Measurements from ENCODE around the gene PNP. TPM values are rescaled to one million over a fixed set of nuclear protein-coding genes. Genes with fewer than 3 reads are reported as not detected.

PNP gene
- total RNA-seq, 1 donor from 2014 or later = 56.8 TPM

DNA sequence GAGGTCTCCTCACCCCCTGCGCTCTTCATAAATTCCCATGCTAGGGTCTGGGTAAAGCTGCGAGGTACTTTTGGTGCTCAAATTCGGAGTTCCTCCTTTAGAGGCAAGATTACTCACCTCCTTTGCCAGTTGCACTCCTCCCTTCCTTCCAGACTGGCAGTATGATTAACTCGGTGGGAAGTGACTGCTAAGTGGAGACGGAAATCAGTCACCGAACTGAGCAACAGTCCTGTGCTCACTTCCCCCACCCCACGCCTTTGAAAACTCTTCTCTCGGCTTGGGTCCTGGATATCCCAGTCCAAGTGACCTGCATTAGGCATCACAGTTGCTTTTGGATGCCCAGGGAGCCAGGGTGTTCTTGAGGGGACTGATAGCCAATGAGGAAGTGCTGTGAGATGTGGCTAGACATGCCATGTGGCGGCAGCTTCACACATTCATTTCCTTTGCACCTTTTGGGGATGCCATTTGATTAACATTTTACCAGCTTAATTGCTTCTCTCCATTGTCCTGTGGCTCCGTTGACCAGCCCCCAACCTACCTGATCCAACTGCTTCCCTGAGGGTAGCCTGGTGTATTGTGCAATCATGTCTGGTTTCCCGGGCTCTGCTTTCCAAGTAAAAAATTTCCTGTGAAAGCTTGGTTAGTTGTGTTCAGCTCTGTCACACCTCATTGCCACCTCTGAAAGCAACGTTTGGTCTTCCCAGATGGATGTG, 840 bp downstream of the PNP start:
- peaks cover 28% of the 10 kb centered on the region for H3K79me2 ChIP-seq (ENCODE audit: insufficient read depth, low read length)
- H3K36me3 ChIP-seq (ENCODE audit: insufficient read depth, low read length) = peaks cover 21% of the 10 kb centered on the region
- peaks cover 14% of the 10 kb centered on the region for H4K20me1 ChIP-seq (ENCODE audit: insufficient read depth, low read length)
- Mint-ChIP-seq H3K9me3 (ENCODE audit: unreplicated experiment) (no peaks in the 10 kb centered on the region), H3K4me1 (ENCODE audit: low read depth, unreplicated experiment) (peaks cover 3% of the 10 kb centered on the region), H3K27ac (ENCODE audit: unreplicated experiment) (peak overlapping the region; percentile 73), H3K4me3 (ENCODE audit: unreplicated experiment) (peak overlapping the region; percentile 91), H3K36me3 (ENCODE audit: low read depth, unreplicated experiment) (peaks cover 5% of the 10 kb centered on the region), H3K27me3 (ENCODE audit: low read depth, unreplicated experiment) (no peaks in the 10 kb centered on the region)
- DNase-seq (ENCODE audit: low read depth) (peak; percentile 57), FAIRE-seq (no peak)
- peak overlapping the region; percentile 80 for H3K27ac ChIP-seq (ENCODE audit: low read depth, low read length)
- H3K9me3 ChIP-seq (ENCODE audit: insufficient read depth, low read depth, low read length) = no peaks in the 10 kb centered on the region
- no peaks in the 10 kb centered on the region for H3K27me3 ChIP-seq (ENCODE audit: insufficient read depth, low read length)
- peak overlapping the region; percentile 91 for H3K9ac ChIP-seq (ENCODE audit: low read length)
- H3K4me3 ChIP-seq (ENCODE audit: insufficient read depth, low read depth, low read length) = peak overlapping the region; percentile 89
- H2AFZ ChIP-seq (ENCODE audit: low read depth, low read length) = peak overlapping the region; percentile 93
- peak overlapping the region; percentile 92 for H3K4me2 ChIP-seq (ENCODE audit: low read length)
- peaks cover 3% of the 10 kb centered on the region for H3K4me1 ChIP-seq (ENCODE audit: insufficient read depth, low read length)
- TF ChIP-seq EZH2 (IDR thresholded peaks at IDR 0.05; ENCODE audit: insufficient read depth, low read length) = no peak
- TF ChIP-seq, protein P1, sequence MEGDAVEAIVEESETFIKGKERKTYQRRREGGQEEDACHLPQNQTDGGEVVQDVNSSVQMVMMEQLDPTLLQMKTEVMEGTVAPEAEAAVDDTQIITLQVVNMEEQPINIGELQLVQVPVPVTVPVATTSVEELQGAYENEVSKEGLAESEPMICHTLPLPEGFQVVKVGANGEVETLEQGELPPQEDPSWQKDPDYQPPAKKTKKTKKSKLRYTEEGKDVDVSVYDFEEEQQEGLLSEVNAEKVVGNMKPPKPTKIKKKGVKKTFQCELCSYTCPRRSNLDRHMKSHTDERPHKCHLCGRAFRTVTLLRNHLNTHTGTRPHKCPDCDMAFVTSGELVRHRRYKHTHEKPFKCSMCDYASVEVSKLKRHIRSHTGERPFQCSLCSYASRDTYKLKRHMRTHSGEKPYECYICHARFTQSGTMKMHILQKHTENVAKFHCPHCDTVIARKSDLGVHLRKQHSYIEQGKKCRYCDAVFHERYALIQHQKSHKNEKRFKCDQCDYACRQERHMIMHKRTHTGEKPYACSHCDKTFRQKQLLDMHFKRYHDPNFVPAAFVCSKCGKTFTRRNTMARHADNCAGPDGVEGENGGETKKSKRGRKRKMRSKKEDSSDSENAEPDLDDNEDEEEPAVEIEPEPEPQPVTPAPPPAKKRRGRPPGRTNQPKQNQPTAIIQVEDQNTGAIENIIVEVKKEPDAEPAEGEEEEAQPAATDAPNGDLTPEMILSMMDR (IDR thresholded peaks at IDR 0.05; ENCODE audit: insufficient read depth, low read depth, low read length) = no peak

DNA sequence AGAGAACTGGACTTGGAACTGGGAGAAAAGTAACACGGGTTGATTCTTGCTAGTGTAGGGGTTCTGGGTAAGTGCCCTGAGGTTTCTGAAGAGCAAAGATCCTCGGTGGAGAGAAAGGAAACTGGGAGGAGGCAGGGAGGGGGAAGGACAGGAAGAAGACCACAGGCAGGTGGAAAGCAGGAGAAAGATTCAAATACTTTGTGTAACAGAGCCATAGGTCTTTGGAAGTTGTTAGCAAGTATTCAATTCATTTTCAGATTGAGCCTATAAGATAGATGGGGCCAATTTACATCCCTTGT, 1.3 kb downstream of the PNP start:
- no peaks in the 10 kb centered on the region for H3K9me3 Mint-ChIP-seq (ENCODE audit: unreplicated experiment)
- H3K27me3 Mint-ChIP-seq (ENCODE audit: low read depth, unreplicated experiment) = no peaks in the 10 kb centered on the region
- Histone ChIP-seq H3K4me2 (ENCODE audit: low read length) (peak overlapping the region; percentile 92), H3K27me3 (ENCODE audit: insufficient read depth, low read length) (no peaks in the 10 kb centered on the region), H2AFZ (ENCODE audit: low read depth, low read length) (peak overlapping the region; percentile 93), H3K4me1 (ENCODE audit: insufficient read depth, low read length) (peaks cover 3% of the 10 kb centered on the region), H3K9ac (ENCODE audit: low read length) (peak overlapping the region; percentile 91), H3K4me3 (ENCODE audit: insufficient read depth, low read depth, low read length) (peak overlapping the region; percentile 89), H3K9me3 (ENCODE audit: insufficient read depth, low read depth, low read length) (no peaks in the 10 kb centered on the region), H3K27ac (ENCODE audit: low read depth, low read length) (peak overlapping the region; percentile 80), H3K79me2 (ENCODE audit: insufficient read depth, low read length) (peaks cover 28% of the 10 kb centered on the region), H3K36me3 (ENCODE audit: insufficient read depth, low read length) (peaks cover 22% of the 10 kb centered on the region), H4K20me1 (ENCODE audit: insufficient read depth, low read length) (peaks cover 14% of the 10 kb centered on the region)
- DNase-seq (ENCODE audit: low read depth) (no peak), FAIRE-seq (no peak)
- H3K36me3 Mint-ChIP-seq (ENCODE audit: low read depth, unreplicated experiment) = peaks cover 7% of the 10 kb centered on the region
- no peak for TF ChIP-seq EZH2 (IDR thresholded peaks at IDR 0.05; ENCODE audit: insufficient read depth, low read length)
- TF ChIP-seq, protein P1 (IDR thresholded peaks at IDR 0.05; ENCODE audit: insufficient read depth, low read depth, low read length) = no peak
- H3K27ac Mint-ChIP-seq (ENCODE audit: unreplicated experiment) = no peak overlapping the region
- peak overlapping the region; percentile 91 for H3K4me3 Mint-ChIP-seq (ENCODE audit: unreplicated experiment)
- peaks cover 3% of the 10 kb centered on the region for H3K4me1 Mint-ChIP-seq (ENCODE audit: low read depth, unreplicated experiment)

DNA sequence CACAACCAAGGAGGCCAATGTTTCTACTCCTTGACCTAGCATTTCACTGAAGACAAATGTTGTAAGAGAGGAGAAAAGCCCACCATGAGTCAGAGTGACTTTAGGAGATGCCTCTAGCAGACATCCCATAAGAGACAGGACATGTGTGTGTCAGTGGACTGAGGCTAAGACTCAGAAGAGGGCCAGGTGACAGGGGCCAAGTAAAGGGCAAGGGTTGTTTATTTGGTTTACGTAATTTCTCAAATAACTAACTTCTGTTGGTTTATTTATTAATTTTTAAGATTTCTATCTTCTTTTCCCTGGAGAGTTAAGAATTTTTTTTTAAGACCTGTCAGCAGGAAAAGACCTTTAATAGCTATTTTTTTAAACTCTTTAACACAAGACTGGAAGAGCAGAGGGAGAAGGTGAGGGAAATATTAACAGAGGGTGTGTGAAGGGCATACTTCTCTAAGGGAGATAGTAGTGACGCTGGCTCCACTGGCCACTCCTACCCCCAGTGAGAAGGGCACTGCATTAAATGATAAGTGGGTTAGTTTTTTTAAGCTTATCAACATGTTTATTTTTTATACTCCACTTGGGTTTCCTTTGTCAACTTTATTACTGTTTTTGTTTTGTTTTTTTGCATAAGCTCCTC, 3.4 kb downstream of the PNP start:
- Histone ChIP-seq H3K79me2 (ENCODE audit: insufficient read depth, low read length) (peaks cover 28% of the 10 kb centered on the region), H3K4me2 (ENCODE audit: low read length) (no peak overlapping the region), H3K9me3 (ENCODE audit: insufficient read depth, low read depth, low read length) (no peaks in the 10 kb centered on the region), H3K27me3 (ENCODE audit: insufficient read depth, low read length) (no peaks in the 10 kb centered on the region), H3K4me3 (ENCODE audit: insufficient read depth, low read depth, low read length) (no peak overlapping the region), H3K9ac (ENCODE audit: low read length) (no peak overlapping the region), H3K27ac (ENCODE audit: low read depth, low read length) (no peak overlapping the region), H4K20me1 (ENCODE audit: insufficient read depth, low read length) (peaks cover 25% of the 10 kb centered on the region), H3K36me3 (ENCODE audit: insufficient read depth, low read length) (peaks cover 36% of the 10 kb centered on the region), H3K4me1 (ENCODE audit: insufficient read depth, low read length) (peaks cover 13% of the 10 kb centered on the region), H2AFZ (ENCODE audit: low read depth, low read length) (no peak overlapping the region)
- Mint-ChIP-seq H3K27ac (ENCODE audit: unreplicated experiment) (no peak overlapping the region), H3K27me3 (ENCODE audit: low read depth, unreplicated experiment) (no peaks in the 10 kb centered on the region), H3K36me3 (ENCODE audit: low read depth, unreplicated experiment) (peaks cover 18% of the 10 kb centered on the region), H3K4me3 (ENCODE audit: unreplicated experiment) (no peak overlapping the region), H3K4me1 (ENCODE audit: low read depth, unreplicated experiment) (peaks cover 8% of the 10 kb centered on the region), H3K9me3 (ENCODE audit: unreplicated experiment) (no peaks in the 10 kb centered on the region)
- DNase-seq (ENCODE audit: low read depth) = no peak
- FAIRE-seq = no peak
- no peak for TF ChIP-seq EZH2 (IDR thresholded peaks at IDR 0.05; ENCODE audit: insufficient read depth, low read length)
- TF ChIP-seq, protein P1 (IDR thresholded peaks at IDR 0.05; ENCODE audit: insufficient read depth, low read depth, low read length) = no peak
